Activated CD4-positive, CD25-positive, alpha-beta regulatory T cell (primary cell): ENCODE results near the gene ANKRD37.
"Not testable (repeated sequence)": the region's sequence is repeated elsewhere in the genome, so short reads cannot be mapped to it uniquely, and the experiment has no call there.

Source experiments
- DNase-seq, 4 experiments: peaks; one replicate each; lab custom pipeline; 2025; lab: John Stamatoyannopoulos, UW

Gene ANKRD37, protein sequence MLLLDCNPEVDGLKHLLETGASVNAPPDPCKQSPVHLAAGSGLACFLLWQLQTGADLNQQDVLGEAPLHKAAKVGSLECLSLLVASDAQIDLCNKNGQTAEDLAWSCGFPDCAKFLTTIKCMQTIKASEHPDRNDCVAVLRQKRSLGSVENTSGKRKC

DNA sequence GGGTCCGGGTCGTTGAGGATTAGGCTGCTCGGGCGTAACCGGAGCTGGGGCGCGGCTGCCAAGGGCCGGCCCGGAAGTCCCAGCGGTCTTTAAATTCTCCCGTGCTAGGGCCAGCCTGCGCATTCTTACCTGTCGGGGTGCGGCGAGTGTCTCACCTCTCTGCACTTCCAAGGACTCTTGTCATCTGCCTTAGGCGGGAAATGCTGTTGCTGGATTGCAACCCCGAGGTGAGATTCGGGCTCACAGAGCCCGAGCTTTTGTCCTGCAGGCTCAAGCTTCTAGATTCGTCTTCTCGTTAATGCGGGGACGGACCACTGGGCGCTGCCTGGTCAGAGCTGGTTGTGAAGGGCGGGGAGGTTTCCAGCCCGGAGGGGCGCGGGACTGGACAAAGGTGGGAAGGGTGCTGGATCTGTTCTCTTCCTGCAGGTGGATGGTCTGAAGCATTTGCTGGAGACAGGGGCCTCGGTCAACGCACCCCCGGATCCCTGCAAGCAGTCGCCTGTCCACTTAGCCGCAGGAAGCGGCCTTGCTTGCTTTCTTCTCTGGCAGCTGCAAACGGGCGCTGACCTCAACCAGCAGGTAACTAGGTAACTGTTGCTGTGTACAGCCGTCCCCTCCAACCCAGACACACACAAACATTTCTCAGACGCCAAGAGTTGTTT, at the start of gene ANKRD37:
ANKRD37 (plus strand) TSS at position 118 of the 662 bp plus-strand sequence; CDS start at position 201, 83 bp downstream.
- DNase-seq: no peak

DNA sequence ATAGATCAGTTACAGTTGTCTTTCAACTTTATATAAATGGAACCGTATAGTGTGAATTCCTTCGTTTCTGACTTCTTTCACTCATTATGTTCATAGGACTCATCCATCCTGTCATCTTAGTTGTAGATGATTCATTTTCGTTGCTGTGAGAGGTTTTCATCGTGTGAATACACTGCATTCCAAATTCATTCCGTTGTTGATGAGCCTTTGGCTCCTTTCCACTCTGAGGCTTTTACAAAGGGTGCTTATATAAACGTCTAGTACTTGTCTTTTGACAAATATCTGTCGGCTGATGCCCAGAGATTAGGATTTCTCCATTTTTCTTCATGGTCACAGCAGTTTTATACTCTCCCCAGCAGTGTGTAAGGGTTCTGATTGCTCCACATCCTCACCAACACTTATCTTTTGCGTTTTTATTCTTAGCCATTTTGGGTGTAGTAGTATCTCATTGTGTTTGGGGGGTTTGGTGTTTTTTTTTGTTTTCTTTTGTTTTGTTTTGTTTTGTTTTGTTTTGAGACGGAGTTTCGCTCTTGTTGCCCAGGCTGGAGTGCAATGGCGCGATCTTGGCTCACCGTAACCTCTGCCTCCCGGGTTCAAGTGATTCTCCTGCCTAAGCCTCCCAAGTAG, 49.6 kb upstream of the ANKRD37 start:
- DNase-seq: no peak

DNA sequence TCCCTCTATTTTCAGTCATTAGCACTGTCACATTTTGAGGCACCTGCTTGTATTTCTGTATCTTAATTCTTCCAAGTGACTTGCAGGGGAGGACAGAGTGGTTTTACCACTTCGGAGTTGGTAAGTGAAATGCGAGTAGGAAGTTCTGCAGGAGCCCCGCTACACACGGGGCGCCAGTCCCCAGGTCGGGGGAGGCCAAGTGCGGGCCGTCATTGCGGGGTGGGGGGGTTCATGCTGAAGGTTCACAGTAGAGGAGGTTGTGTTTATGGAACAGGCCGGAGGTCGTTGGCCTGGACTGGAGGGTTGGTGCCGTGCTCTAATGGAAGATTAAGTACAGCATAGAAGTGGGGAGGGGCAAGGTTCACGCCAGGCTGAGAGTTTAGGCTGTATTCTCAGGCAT, 45.0 kb upstream of the ANKRD37 start:
- DNase-seq: no peak

DNA sequence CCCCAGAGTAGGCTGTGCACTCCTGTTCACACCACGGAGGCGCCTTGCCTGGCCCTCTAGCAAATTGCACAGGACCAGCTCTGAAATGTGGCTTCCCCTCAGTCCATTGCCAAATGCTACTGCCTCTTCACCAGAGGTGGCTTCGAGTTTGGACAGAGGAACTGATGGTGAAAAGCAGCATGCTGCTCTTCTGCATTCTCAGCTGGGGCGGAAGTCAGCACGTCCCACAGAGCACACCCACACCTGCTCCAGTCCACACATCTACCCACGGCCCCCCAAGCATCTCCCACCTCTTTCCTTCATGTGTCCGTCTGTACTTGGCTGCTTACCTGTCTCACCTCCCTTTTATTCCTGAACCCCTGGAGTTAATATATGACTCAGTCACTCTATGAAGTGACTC, 44.4 kb upstream of the ANKRD37 start:
- DNase-seq: no peak

DNA sequence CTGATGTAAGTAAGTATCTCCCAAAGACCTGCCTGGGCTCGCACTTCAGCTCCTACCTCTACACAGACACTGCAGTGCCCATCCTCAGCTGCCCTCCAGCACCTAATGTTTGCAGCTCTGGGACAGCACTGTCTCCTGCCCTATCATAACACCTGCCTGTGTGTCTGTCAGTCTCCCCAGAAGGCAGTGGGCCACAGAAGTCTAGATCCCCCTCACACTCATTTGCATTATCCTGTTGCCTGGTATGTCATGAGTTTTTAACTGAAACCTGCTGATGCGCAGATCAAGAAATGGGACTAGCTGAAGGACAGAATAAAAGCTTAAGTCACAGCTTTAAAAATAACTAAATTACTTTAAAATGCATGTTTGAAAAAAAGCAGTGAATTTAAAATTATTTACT, 43.9 kb upstream of the ANKRD37 start:
- no peak for DNase-seq

DNA sequence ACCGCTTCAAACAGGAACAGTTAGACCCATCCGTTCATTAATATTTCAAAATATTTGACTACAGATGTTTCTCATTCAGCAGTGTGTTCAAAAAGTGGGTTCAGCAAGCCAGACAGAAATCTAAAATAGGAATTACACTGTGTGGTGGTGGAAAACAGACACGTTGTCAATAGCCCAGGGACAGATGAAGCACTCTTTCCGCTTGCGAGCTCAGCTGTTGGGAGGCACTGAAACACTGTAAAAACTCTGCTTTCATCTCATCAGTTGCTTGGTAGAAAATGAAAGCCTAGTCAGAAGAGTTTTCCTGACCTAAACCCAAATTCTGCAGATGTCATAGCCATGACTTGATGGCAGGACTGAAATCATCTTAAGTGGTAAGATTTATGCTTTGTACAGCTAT, 39.4 kb upstream of the ANKRD37 start:
- no peak for DNase-seq

DNA sequence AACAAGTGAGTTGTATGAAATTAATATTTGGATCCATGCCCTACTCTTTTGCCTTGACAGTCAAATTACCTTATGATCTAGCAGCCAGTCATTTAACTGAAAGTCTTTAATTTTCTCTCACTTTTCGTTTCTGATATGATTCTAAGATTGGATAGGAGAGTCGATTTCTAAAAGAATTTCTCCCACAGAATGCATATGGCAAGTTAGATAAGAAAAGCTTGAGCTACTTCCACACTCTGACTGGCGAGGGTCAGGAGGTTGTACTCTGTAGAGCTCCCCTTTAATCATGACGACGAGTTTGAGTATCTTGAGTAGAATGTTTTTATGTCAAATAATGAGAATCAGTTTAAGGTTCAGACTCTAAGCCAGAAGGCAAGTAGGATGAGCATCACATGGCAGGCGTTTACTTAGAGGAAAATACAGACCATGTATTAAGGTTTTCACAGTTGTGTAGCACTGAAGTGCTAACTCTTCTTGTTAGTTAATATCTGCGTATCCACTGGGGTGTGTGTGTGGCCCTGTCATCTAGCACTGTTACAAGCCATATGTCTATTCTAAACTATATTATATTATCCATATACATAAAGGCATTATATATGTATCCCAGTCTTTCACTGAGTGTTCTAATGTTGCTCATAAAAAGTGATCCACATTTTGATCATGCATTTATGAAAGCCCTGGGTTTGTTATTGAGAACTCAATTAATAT, 38.8 kb upstream of the ANKRD37 start:
- DNase-seq: no peak

DNA sequence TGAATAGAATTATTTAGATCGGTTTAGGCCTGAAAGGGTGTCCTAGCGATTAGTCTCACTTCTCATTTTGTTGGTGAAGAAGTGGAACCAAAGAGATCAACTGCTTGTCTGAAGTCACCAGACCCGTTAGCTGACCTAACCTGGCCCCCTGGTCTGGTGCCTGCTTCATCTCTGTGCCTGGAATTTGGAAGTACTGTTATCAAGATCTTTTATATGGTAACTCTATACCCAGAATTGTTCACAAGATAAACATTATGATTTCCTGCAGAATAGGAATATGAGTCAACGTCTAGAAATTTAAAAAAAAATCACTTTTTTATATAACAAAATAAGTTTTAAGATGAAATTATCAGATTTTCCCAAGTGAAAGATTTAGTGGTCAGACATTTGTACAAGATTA, 38.1 kb upstream of the ANKRD37 start:
- no peak for DNase-seq

DNA sequence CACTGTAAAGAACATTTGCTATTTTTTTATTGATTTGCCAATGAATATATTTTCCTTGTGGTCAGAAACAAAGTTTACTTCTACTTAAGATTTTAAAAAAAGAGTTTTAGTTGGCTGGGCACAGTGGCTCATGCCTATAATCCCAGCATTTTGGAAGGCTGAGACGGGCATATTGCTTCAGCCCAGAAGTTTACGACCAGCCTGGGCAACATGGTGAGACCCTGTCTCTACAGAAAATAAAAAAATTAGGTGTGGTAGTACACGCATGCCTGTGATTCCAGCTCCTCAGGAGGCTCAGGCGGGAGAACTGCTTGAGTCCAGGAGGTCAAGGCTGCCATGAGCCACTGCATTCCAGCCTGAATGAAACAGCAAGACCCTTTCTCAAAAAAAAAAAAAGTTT, 37.7 kb upstream of the ANKRD37 start:
- DNase-seq: no peak

DNA sequence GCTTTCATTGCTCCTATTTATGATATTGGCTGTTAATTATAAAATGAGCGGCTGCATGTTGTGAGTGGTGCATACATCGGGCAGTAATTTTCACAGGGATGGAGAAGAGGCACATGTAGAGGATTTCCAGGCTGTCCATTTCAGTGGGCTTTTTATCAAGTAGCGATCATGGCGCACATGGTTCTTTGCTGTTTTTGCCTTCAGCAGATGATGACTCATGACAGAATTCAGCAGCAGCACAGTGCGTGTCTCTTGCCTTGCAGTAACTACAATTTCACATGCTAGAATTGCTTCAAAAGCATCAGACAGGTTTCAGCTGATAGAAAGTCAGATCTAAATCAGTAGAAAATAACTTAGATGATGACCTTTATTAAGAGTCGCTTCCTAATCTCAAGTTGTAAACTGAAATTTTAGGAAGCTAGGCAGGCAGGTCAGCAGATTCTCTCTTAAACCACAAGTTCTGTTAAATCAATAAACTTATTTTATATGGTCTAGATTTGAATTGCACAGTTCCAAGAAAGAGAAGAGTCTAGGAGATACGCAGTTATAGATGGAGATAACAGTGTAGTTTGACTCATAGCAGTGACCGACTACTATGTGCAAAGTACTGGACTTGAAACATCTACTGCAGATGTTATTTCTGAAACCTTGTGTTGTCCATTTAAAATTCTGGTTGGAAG, 36.7 kb upstream of the ANKRD37 start:
- DNase-seq: no peak

DNA sequence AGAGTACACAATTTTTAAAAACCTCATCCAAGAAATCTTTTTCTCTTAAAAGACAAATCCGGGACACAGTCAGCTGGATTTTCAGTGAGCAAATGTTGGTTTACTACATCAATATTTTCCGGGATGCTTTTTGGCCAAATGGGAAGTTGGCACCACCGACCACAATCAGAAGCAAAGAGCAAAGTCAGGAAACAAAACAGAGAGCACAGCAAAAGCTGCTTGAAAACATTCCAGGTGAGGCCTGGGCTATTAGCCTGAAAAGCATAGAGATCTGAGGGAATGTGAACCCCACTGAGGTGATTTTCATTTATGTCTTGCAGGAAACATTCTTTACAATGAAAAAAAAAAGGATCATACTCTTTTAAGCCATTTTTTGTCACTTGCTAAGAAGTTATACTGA, 34.8 kb upstream of the ANKRD37 start:
- DNase-seq: no peak

DNA sequence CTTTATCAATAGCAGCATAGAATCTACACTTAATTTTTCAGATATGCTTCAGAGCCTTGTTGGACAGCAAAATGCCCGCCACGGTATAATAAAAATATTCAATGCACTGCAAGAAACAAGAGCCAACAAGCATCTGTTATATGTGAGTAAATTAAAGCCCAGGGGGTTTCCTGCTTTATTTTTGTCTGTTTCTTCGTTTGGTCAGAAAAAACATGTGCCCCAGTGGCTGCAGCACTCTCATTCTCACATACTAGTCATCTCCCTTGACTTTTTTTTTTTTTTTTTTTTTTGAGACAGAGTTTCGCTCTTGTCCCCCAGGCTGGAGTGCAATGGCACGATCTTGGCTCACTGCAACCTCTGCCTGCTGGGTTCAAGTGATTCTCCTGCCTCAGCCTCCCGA, 34.1 kb upstream of the ANKRD37 start:
- DNase-seq: not testable (repeated sequence)

DNA sequence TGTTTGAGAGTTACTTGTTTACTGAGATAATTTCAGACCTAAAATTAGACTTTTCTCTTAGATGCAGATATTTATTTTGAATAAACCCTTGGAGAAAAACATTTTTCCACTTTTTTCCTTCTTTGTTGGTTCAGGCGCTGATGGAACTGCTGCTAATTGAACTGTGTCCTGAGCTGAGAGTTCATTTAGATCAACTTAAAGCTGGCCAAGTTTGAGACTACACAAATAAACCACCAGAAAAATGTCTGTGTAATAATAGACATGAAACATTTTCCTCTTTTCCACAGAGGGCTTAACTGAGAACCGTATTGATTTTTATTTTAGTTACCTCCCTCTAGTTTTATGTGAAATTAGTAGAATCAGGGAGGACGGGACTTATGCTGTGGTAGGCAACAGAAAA, 33.4 kb upstream of the ANKRD37 start:
- no peak for DNase-seq

DNA sequence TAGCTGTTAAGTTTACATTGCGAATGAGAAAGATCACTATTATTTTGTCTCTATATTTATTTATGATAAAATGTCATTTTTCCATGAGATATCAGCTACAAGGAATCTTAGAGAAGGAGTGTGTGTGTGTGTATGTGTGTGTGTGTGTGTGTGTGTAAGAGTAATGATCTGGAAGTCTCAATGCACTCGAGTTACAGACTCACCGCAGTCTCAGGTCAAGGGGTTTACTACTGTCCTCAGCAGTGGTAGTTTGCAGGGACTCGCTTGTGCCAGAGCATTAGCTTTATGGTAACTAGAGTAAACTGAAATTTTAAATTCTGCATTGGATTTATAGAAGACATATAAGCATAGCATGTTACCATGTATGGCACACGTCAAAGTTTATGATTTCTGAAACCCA, 31.8 kb upstream of the ANKRD37 start:
- DNase-seq: no peak

DNA sequence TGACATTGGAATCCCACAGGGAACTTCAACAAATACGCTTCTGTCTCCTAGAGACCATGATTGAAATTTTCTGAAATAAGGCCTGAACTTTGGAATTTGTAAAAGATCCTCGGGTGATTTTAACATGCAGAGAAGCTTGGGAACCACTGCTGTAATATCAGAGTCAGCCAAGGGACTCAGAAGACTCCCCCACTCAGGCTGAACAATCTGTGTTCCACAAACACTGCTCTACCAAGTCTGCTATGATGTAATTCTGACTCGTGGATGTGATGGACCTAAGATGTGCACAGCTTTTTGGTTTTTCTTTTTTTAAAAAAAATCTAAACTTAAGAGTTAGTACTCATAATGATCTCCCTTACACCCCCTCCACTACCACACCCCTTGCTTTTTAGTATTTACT, 26.9 kb upstream of the ANKRD37 start:
- DNase-seq: no peak

DNA sequence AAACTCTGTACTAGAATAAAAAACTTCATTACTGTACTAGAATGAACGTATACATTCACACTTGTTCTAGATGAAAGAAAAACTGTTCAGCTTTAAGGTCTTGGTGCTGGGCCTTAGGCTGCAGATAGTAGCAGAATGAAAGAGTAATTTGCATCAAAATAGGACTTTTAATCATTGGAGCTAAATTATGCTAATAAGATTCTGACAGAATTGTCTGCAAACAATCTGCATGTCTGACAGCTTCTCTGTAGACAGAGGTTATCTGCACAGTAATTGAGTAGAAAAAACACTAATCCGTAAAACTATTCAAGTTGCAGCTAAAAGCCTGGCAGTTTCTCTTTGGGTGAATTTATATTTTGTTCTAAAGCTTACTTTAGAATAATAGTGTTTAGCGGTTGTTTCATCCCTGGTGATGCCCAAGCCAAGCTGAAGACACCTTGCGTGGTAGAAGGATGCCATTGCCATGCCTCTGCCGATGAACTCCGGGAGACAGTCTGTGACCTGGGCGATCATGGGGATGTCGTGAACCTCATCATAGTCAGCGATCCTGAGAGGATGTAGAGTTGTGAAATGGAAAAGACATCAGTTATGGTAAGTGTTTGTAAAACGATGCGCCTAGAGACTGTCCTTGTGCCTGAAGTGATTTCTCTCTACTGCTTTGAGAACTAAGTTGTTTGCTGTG, 26.2 kb upstream of the ANKRD37 start:
- DNase-seq: no peak

DNA sequence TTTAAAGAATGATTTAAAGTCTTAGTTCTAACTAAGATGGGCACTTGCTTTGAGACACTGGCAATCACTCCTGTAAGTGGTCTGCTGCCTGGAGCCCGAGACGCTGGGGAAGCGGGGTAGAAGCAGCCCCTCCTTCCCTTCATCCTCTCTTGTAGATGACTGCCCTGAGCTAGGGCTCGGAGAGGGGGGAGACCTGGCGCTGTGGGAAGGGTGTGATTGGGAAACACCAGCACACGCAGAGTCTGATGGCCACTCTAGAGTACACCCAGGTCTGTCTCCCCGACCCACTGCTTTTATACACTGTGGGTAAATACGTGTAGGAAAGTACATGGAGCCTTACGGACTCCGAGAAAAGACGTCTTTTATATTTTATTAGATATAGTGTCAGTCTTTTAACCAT, 24.9 kb upstream of the ANKRD37 start:
- DNase-seq: no peak

DNA sequence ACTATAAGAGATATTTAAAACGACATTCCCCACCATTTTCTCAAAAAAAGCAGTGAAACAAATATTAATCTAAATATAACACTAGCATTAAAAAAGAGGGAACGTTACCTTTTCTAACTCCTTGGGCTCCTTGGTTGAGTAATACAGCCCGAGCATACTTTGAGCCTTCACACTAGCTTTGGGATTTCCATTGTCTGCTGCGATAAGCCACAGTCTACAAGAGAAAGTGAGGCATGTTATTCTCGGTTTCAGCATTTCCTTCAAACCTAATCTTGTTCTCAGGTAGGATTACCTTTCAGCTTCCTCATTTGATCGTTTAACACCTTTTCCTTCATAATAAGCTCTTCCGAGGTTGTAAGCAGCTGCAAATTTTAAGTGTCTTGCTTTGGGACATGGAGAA, 22.6 kb upstream of the ANKRD37 start:
- DNase-seq: no peak

DNA sequence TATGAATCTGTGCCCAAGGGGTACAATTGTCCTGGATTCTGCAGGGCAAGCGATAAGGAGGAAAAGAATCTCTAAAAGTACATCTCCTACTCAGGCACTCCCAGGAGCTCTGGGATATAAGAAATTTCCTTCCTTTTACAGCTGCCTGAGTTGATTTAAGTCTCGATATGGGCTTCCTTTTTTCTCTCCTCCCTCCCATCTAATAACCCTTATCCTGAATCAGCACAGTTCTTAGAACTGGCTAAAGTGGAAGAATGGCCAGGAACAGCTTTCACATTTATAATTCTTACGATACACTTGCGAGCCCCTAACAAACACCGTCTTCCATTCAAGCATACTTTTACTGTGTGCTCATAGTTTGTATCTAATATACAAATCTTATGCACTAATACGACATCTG, 22.1 kb upstream of the ANKRD37 start:
- no peak for DNase-seq

DNA sequence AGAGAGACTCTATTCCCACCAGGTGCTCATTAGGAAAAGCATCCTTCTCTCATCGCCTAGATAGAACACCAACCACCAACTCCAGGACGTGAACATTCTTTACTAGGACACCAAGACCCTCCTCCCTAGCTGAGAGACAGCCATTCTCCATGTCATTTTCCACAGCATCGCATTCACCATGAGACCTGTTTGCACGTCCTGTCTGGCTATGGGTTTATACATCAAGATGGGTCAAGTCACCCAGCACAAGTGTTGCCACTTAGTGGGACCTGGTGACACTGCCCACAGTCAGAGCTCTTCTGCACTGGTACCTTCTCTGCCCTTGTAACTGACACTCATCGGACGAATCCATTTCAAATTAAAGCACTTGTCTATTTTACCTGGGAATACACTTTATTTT, 18.4 kb upstream of the ANKRD37 start:
- no peak for DNase-seq

DNA sequence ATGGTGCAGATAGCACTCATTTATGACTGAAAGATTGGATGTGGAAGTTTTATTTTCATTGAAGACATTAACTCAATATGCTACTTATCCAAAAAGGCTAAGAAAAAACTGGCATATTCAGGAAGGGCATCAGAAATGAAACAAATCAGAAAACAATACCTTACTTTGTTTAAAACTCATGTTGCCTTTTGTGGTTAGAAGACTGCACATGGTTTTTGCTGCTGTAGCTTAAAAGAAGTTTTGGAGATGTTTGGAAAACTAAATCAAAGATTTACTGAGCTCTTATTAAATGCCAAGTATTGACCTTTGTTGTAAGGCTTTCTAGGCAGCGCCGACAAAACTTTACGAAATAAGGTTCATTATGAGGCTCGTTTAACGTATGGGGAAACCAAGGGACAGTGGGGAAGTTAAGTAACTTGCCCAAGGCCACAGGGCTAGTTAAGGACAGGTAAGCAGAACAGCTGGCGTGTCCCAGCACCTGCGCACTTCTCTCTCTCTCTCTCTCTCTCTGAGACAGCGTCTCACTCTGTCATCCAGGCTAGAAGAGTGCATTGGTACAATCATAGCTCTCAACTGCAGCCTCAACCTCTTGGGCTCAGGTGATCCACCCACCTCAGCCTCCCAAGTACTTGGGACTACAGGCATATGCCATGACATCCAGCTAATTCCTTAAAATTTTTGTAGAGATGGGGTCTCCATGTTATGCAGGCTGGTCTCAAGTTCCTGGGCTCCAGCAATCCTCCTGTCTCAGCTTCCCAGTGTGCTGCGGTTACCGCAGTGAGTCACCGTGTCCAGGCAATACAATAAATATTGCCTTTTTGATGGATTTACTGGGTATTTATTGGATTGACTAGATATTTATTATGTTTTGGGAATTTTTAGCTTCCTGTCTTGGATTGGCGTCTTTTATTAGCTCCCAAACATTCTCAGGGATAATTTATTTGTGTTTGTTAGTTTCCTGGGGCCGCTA, 17.0 kb upstream of the ANKRD37 start:
- no peak for DNase-seq
